Fibroblast of peridontal ligament (primary cell): ENCODE data around the gene ZNF189.

ENCODE experiments used
- DNase-seq: peaks from one replicate; pipeline ENCODE4 v3.0.0-alpha.2; 2010; ENCODE audit errors: extremely low read depth

Gene ZNF189

GRCh38 chr9:101398068-101398929 is at the start of gene ZNF189, which contains the start of gene MRPL50:
Gene ZNF189 (plus strand): TSS chr9:101398851. CDS start chr9:101399157, 306 bp downstream.
Gene MRPL50 (minus strand): TSS chr9:101398618. CDS start chr9:101398592, 26 bp downstream.
- peak; percentile 99 for DNase-seq

DNA sequence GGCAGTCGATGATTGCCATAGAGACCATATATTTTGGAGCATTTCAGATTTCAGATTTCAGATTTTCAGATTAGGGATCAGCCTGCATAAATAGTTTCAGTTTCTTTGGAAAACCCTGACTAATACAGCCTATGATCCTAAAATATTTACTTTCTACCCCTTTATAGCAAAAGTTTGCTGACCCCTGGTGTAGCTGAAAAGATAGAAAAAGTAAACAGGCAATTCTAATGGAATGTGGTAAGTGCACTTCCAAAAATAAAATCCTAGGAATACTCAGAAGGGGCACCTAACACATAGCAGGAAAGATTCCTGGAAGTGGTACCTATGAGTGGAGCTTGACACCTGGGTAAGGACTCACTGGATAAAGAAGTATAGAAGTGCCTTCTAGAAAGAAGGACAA is 48.4 kb upstream of the ZNF189 start:
- no peak for DNase-seq

DNA sequence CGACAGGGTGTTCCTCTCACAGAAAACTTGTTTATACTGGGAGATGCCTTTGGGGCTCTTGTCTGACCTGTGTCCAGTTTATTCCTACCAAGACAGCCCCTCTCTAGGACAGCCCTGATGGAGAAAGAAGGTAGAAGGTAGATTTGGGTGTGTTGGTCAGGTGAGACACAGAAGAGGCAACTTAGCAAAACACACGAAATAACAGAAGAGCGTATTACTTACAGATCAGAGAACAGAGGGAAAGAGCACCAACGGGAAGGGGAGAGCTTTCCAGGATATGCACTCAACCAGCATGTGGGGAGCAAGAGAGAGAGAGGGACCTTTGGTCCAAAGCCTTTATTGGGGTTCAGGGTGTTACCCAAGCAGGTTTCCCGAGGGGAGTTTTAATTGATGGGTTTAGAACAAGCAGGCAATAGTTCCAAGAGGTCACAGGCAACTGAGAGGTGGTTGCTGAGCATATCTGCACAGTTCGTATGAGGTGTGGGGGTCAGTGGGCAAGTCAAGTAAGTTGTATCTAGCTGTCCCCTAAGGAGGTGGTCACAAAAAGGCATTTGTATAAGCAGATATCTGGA is 45.7 kb upstream of the ZNF189 start:
- DNase-seq: no peak

- DNase-seq: no peak
These were observed 45.0 kb upstream of the ZNF189 start for GRCh38 chr9:101353683-101354082.

DNA sequence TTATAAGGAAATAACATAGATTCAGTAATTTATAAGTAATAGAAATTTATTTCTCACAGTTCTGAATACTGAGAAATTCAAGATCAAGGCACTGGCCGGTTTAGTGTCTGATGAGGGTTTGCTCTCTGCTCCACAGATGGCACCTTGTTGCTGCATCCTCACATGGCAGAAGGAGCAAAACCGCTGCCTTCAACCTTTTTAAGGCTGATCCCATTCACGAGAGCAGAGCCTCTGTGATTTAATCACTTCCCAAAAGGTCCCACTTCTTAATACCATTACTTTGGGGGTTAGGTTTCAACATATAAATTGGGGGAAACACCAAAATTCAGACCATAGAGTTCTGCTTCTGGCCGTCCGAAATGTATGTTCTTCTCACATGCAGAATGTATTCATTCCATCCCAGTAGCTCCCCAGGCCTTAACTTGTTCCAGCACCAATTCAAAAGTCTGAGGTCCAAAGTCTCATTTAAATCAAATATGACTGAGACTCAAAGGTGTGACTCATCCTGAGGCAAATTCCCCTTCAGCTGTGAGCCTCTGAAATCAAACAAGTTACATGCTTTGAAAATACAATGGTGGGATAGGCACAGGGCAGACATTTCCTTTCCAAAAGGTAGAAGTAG is 44.4 kb upstream of the ZNF189 start:
- no peak for DNase-seq

- DNase-seq: no peak
These were observed 43.6 kb upstream of the ZNF189 start for GRCh38 chr9:101354765-101355708.

DNA sequence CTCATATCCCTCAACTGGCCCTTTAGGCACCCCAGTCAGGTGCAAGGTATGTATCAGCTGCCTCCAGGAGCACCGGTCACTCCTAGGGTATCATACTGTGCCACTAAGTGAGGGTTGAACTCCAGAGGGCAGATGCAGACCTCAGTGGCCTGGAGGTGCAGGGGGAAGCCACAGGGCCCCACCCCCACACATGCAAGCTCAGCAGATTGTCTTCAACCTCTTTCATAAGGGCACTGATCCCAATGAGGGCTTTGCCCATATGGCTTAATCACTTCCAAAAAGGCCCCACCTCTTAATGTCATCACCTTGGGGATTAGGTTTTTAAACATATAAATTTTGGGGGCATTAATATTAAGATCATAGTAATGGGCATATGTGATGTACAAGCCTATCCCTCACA is 42.0 kb upstream of the ZNF189 start:
- DNase-seq: no peak

GRCh38 chr9:101359679-101360078 is 39.0 kb upstream of the ZNF189 start:
- no peak for DNase-seq

DNA sequence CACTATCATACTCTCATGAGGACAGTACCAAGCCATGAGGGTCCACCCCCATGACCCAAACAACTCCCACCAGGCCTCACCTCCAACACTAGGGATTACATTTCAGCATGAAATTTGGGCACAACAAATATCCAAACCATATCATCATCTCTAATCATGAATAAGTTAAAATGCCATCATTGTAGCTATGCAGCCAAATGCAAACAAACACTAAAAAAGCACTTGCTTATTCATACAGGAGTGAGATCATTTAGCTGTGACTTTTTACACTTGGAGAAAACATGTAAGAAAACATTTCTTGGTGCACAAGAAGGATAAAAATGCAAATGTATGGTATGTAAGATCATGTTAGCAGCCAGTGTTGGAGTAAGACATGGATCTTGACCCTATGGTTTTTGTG is 38.0 kb upstream of the ZNF189 start:
- DNase-seq: no peak

- no peak for DNase-seq
These were observed 36.2 kb upstream of the ZNF189 start for GRCh38 chr9:101362450-101362849.

GRCh38 chr9:101365181-101365580 is 33.5 kb upstream of the ZNF189 start:
- peak; percentile 25 for DNase-seq

- no peak for DNase-seq
These were observed 32.5 kb upstream of the ZNF189 start for GRCh38 chr9:101366038-101366756.

GRCh38 chr9:101367323-101367722 is 31.3 kb upstream of the ZNF189 start:
- DNase-seq: no peak

DNA sequence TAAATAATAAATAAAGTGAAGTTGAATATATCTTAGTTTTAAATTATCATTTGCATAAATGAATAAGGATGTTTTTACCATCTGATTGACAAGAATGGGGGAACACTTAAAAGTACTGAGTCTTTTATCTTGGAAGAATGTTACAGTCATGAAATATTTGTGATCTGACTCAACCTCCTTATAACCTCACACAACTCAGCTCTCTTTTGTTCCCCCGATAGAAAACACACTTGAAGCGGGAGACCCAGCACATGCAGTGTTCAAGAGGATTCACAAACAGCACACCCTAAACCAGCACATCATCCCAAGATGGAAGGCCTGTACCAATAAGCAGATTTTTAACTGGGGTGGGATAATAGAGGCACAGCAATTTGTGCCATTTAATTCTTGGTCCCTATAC is 29.4 kb upstream of the ZNF189 start:
- no peak for DNase-seq

DNA sequence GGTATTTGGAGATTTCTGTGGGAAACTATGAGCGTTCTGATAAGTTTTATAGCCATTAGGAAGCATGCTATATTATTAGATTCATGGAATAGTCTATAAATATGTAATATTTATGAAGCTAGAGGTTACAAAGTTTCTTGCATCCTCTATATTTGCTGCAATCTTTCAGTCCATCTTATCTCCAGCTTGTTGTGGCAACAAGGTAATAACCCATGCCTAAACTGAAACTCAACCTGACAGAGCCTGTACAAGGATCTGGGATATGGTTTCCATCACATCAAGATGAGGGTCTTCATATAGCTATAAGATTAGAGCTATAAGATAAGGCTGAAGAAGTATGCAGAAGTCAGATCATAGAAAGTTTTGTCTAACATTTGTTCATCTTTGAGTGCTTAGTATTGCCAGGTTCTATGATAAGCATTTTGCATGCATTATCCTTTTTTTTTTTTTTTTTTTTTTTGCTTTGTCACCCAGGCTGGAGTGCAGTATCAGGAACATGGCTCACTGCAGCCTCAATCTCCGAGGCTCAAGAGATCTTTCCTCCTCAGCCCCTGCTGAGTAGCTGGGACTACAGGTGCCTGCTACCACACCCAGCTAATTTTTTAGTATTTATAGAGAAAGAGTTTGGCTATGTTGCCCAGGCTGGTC is 28.6 kb upstream of the ZNF189 start:
- no peak for DNase-seq

- DNase-seq: no peak
These were observed 26.8 kb upstream of the ZNF189 start for GRCh38 chr9:101371813-101372212.

DNA sequence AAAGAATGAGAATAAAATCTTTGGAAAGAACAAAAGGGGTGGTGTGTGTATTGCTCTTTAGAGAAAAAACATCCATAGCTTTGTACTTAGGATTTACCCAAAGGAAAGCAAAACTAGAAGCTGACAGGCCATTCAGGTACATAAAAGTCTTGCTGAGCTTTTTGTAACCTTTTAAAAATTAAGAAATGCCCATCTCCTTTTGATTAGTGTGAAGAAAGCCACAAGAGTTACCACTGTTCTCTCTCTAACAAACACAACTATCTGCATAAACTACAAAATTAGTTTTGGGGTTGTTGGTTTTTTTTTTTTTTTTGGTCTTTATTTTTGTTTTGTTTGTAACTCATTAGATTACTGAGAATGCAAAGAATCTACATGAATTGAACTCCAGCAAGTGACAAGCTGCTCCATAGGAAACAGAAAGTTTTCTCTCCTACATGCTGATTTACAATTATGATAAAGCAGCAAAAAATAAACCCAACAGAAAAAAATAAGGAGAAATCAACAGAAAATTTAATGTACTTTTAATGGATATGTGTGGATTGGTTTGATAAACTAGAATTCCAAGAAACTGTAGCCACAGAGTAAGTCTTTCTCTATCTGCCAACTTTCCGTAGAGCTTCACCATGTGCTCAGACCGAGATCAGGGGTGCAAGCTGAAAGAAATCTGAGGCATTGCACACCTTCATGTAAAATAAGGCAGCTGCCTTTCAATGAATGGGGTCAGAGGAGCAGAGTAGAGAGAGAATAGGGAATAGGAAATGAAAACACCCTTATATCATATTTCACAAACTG is 26.1 kb upstream of the ZNF189 start:
- no peak for DNase-seq

DNA sequence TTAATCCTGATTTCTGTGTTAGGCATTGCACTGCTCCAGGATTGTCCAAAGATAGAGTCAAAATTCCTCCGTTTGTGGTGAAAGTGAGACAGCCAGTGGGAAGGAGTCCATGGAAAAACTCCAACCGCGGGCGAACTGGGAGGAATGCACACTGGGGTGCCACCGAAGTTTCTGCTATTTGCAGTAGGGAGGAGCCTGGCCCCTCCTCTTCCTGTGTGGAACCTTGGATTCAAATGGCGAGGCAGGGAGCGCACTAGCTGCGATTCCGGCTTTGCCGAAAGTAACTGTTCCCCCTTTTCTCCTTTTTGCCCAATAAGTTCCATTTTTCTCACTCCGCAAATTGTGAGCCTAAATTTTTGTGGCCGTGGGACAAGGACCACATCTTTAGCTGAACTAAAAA is 23.1 kb upstream of the ZNF189 start:
- no peak for DNase-seq

- DNase-seq: no peak
These were observed 22.4 kb upstream of the ZNF189 start for GRCh38 chr9:101376111-101376848.
